Esophagus muscularis mucosa (tissue), 3 donors: ENCODE measurements around the gene FAM13A.

Source experiments
- CTCF ChIP-seq, 3 experiments: fragments of 200-600 bp in 2 of 3; fragments of 450-650 bp in 1 of 3; sonication (generic) in 2 of 3; IDR thresholded peaks; one replicate each; pipeline ENCODE4 v1.5.1; 2017 to 2019; ENCODE audit warnings: antibody characterized with exemption in 3 of 3, mild to moderate bottlenecking in 2 of 3, moderate library complexity in 1 of 3
- POLR2A ChIP-seq: fragments of 450-650 bp; IDR thresholded peaks from one replicate; pipeline ENCODE4 v1.6.1; 2017; ENCODE audit warnings: antibody characterized with exemption, moderate library complexity, mild to moderate bottlenecking, low read depth
- POLR2AphosphoS5 ChIP-seq, 2 donors: sonication (generic); formaldehyde crosslinking; IDR thresholded peaks; one replicate each; pipeline ENCODE4 v1.6.1; 2017; ENCODE audit warnings: antibody characterized with exemption in 2 of 2

GRCh38 chr4:88779431-88779830 lies 277.6 kb downstream of the FAM13A start:
- TF ChIP-seq CTCF (IDR thresholded peaks at IDR 0.05) (no peak), POLR2A (no peak), POLR2AphosphoS5 (IDR thresholded peaks at IDR 0.05) (no peak)
